H1 (cell line): ENCODE results near the gene KCNJ16.

Experiments
- ASH2L ChIP-seq: fragments of 200-600, 300-600 bp; sonication (generic); IDR thresholded peaks from one replicate; pipeline ENCODE4 v1.7.1; 2017; ENCODE audit warnings: low read length
- BRCA1 ChIP-seq: IDR thresholded peaks from 2 replicates; pipeline ENCODE4 v1.6.1; 2012; ENCODE audit warnings: low read depth, low read length, improper control_type of control experiment
- CBX8 ChIP-seq: fragments of 300-800, 300-1000 bp; sonication (generic); IDR thresholded peaks from 2 replicates; pipeline ENCODE4 v1.7.1; 2016; ENCODE audit warnings: low read depth, low read length, borderline replicate concordance
- CHD1 ChIP-seq: IDR thresholded peaks from 2 replicates; pipeline ENCODE4 v1.6.1; 2012; ENCODE audit warnings: low read depth, low read length, improper control_type of control experiment
- GTF2F1 ChIP-seq: IDR thresholded peaks from 2 replicates; pipeline ENCODE4 v1.6.1; 2012; ENCODE audit warnings: low read depth, low read length, improper control_type of control experiment, borderline replicate concordance
- JUND ChIP-seq: IDR thresholded peaks from 2 replicates; pipeline ENCODE4 v1.6.1; 2011; ENCODE audit warnings: mild to moderate bottlenecking, improper control_type of control experiment, low read length
- POLR2A ChIP-seq, 2 experiments: IDR thresholded peaks; 1 replicate in 1 of 2; 2 replicates in 1 of 2; pipeline ENCODE4 v1.6.1; 2011; ENCODE audit warnings: low read depth in 2 of 2, low read length in 2 of 2, mild to moderate bottlenecking in 2 of 2; ENCODE audit errors: control extremely low read depth in 1 of 2
- POLR2AphosphoS5 ChIP-seq: IDR thresholded peaks from 2 replicates; pipeline ENCODE4 v1.6.1; 2011; ENCODE audit warnings: low read depth, low read length
- RAD21 ChIP-seq, 2 experiments: IDR thresholded peaks in 1 of 2; conservative IDR thresholded peaks in 1 of 2; 2 replicates each; pipeline ENCODE4 v1.6.1; 2011; ENCODE audit warnings: low read depth in 2 of 2, low read length in 2 of 2, improper control_type of control experiment in 1 of 2, inconsistent platforms in 1 of 2, mild to moderate bottlenecking in 1 of 2, moderate library complexity in 1 of 2
- SRF ChIP-seq: IDR thresholded peaks from 2 replicates; pipeline ENCODE4 v1.6.1; 2011; ENCODE audit warnings: mild to moderate bottlenecking, low read depth, low read length, moderate library complexity
- TAF1 ChIP-seq: IDR thresholded peaks from 2 replicates; pipeline ENCODE4 v1.6.1; 2011; ENCODE audit warnings: mild to moderate bottlenecking, low read depth, low read length
- TEAD4 ChIP-seq: IDR thresholded peaks from 2 replicates; pipeline ENCODE4 v1.6.1; 2012; ENCODE audit warnings: low read depth, low read length, inconsistent platforms, mixed read lengths
- TF ChIP-seq, protein P1 (sequence below), 3 experiments: IDR thresholded peaks; 1 replicate in 2 of 3; 2 replicates in 1 of 3; pipeline versions ENCODE4 v1.5.1 to v1.6.1; 2011; ENCODE audit warnings: low read length in 3 of 3, mild to moderate bottlenecking in 3 of 3, inconsistent platforms in 2 of 3, low read depth in 1 of 3, moderate library complexity in 1 of 3; ENCODE audit not compliant: insufficient read depth in 1 of 3; ENCODE audit errors: control extremely low read depth in 1 of 3
- TF ChIP-seq, protein P2 (sequence below): IDR thresholded peaks from 2 replicates; pipeline ENCODE4 v1.6.1; 2012; ENCODE audit warnings: inconsistent platforms

GRCh38 chr17:70106551-70106950 is 31.5 kb downstream of the KCNJ16 start:
- TF ChIP-seq SRF (no peak), POLR2AphosphoS5 (no peak), BRCA1 (no peak), GTF2F1 (no peak), POLR2A (IDR thresholded peaks at IDR 0.05; ENCODE audit: control extremely low read depth in 1 of 2, low read depth in 2 of 2, low read length in 2 of 2) (no peak), TEAD4 (no peak), ASH2L (no peak), CBX8 (no peak), RAD21 (IDR thresholded peaks at IDR 0.05 in 1 of 2, conservative IDR thresholded peaks at IDR 0.05 in 1 of 2; ENCODE audit: low read depth in 2 of 2, low read length in 2 of 2) (no peak), JUND (no peak), CHD1 (no peak), TAF1 (no peak)
- TF ChIP-seq, protein P1, sequence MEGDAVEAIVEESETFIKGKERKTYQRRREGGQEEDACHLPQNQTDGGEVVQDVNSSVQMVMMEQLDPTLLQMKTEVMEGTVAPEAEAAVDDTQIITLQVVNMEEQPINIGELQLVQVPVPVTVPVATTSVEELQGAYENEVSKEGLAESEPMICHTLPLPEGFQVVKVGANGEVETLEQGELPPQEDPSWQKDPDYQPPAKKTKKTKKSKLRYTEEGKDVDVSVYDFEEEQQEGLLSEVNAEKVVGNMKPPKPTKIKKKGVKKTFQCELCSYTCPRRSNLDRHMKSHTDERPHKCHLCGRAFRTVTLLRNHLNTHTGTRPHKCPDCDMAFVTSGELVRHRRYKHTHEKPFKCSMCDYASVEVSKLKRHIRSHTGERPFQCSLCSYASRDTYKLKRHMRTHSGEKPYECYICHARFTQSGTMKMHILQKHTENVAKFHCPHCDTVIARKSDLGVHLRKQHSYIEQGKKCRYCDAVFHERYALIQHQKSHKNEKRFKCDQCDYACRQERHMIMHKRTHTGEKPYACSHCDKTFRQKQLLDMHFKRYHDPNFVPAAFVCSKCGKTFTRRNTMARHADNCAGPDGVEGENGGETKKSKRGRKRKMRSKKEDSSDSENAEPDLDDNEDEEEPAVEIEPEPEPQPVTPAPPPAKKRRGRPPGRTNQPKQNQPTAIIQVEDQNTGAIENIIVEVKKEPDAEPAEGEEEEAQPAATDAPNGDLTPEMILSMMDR (IDR thresholded peaks at IDR 0.05; ENCODE audit: control extremely low read depth in 1 of 3, insufficient read depth in 1 of 3, low read depth in 1 of 3, low read length in 3 of 3) = no peak
- TF ChIP-seq, protein P2, sequence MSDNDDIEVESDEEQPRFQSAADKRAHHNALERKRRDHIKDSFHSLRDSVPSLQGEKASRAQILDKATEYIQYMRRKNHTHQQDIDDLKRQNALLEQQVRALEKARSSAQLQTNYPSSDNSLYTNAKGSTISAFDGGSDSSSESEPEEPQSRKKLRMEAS = no peak
